ENCODE data around the gene ST3GAL4.
"Not testable (repeated sequence)": the region's sequence is repeated elsewhere in the genome, so short reads cannot be mapped to it uniquely, and the experiment has no call there.

The ST3GAL4 gene

DNA sequence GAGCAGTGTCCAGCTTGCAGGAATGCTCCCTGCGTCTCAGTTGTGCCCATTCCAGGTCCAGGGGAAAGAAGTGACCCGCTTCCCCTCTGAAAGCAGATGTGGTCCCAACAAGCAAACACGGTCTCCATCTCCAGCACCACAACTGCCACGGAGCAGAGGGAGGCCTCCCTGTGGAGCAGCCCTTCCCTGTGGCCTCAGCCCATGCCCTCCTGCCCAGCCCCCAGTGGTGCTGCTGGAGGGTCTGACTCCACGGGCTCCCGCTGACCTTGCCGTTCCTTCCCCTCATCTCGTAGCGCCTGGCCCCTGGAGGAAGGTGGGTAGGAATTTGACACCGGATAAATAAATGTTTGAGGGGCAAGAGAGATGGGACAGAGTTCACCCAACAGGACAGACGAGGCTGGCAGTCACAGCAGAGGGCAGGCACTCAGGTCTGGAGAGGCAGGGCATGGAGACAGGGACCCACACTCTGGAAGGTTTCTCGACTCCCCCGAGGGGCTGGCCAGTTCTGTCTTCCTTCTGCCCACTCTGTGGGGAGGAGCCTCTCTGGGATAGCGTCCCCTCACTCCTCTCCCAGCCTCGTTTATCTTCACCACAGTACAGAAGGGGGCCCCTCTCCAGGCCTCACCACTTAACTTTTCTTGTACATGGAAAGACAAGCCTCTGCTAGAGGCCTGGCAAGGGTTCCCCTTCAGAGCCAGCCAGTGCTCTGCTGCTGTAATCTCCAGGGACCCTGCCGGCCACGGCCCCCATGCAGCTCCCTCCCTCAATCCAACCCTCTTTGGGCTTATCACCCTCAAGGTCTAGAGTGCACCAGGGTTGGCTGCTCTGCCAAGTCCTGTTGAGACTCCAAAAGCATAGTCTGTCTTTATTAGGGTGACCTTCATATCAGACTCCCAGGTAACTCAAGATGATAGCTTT, 7.5 kb upstream of the ST3GAL4 start:
- DNase-seq: no peak

DNA sequence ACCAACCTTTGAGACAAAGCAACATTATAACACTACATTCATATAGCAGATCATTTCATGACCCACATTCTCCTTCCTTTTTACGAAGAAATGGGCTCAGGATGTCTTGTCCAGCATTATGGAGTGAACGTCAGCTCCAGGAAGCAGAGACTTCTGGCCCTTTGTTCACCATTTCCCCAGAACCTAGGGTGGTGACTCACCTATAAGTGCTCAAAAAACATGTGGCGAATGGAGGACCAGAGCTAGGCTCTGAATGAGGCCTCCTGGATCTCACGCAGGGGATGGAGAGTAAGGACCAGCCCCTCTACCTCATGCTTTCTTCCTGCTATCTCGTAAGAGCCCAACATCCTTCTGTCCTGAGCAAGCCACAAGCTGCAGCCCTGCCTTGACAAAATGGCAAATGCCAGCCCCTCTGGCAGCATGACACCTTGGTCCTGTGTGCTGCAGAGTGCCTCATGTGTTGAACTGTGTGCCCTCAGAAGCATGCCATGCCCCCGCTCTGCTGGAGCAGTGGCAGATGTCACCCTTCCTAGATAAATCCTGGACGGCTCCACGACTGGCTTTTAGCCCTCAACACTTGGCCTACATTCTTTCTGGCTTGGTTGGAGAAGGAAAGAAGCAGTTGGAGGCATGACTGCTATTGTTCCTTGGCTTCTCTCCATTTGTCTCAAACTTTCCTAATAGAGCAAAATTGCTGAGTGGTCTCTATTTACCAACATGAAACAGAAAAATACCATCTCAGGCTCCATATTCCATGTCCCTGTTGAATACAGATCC, 6.5 kb upstream of the ST3GAL4 start:
- DNase-seq: no peak

DNA sequence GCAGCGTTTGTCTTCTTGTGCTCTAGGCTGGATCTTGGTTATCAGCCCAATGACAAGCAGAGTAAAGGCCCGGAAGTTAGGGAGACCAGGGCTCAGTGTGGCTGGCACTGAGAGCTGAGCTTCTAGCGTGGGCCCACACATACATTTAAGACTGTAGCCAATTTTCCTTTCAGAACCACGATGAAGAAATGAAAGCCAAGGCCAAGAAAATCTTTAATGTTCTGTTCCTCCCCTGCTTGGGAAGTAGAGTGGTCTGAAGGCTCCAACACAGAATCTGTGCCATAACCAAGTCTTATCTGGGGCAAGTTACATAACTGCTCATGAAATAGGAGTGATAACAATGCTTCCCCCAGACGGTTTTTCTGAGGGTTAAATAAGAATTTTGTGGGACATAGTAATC, 4.7 kb upstream of the ST3GAL4 start:
- no peak for DNase-seq

DNA sequence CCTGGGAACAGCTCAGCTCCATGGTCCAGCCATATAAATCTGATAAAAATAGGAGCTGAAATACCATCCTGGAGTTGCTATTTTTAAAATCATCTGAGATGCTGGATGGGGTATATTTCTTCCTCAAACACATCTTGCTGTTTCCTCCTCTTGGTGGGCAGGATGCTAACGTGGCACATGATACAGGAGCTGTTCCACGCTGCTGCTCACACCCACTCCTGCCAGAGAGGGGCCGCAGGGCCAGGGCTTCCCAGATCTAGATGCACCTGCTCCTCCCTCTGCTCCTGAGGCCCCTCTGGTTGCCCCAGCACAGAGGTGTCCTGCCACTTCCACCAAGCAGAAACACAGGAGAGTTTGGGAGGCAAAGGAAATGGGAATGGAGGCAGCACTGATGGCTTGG, 3.3 kb upstream of the ST3GAL4 start:
- no peak for DNase-seq

DNA sequence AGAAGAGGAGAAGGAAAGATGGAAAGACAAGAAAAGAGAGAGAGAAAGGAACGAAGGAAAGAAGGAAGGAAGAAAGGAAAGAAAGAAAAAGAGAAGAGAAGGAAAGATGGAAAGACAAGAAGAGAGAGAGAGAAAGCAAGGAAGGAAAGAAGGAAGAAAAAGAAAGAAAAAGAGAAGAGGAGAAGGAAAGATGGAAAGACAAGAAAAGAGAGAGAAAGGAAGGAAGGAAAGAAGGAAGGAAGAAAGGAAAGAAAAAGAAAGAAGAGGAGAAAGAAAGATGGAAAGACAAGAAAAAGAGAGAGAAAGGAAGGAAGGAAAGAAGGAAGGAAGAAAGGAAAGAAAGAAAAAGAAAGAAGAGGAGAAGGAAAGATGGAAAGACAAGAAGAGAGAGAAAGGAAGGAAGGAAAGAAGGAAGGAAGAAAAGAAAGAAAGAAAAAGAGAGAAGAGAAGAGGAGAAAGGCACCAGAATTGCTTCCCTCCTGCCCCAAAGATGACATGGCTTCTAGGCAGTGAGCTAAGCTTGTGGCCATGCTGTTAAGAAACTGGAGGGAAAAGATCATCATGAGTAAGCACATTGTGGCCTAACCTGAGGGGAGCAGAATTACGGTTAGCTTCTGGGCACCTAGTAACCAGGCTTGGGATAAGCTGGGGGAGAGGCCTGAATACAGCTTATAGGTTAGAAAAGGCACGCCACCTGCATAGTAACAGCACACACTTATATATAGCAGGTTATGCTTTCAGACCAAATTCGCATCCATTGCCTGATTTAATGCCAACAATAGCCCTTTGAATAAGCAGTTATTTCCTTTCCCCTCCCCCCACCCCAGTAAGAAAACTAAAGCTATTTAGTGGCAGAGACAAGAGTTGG, 2.3 kb upstream of the ST3GAL4 start:
- DNase-seq: no peak

DNA sequence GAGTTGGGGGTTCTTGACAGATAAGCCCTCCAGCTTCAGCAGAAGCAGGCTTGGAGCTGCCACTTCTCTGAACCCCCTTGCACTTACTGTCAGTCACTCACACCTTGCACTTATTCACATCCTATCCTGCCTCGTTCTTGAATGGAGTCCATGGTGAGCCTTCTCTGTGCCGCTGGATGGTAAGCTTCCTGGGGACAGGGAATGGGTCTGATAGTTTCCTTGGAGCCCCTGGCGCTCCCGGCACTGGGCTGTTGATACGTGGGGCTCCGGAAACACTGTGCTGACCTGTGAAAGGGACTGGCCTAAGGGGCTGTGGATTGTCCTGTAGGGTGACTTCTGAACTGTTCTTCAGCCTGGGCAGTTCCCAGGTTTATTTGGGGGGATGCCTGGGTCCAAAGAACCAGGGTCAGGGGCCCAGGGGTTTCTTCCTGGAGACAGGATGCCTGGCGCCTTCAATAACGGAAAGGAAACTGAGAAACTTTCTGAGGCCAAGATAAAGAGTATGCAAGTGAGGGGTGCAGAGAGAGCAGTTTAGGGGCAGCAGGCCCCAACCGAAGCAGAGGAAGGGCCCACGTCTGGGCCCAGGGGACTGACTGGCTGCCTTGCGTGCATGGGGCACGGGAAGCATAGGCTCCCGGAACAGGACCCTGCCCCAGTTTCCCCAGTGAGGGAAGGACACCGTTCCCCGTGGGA, 709 bp upstream of the ST3GAL4 start:
- peak; percentile 14 for DNase-seq

DNA sequence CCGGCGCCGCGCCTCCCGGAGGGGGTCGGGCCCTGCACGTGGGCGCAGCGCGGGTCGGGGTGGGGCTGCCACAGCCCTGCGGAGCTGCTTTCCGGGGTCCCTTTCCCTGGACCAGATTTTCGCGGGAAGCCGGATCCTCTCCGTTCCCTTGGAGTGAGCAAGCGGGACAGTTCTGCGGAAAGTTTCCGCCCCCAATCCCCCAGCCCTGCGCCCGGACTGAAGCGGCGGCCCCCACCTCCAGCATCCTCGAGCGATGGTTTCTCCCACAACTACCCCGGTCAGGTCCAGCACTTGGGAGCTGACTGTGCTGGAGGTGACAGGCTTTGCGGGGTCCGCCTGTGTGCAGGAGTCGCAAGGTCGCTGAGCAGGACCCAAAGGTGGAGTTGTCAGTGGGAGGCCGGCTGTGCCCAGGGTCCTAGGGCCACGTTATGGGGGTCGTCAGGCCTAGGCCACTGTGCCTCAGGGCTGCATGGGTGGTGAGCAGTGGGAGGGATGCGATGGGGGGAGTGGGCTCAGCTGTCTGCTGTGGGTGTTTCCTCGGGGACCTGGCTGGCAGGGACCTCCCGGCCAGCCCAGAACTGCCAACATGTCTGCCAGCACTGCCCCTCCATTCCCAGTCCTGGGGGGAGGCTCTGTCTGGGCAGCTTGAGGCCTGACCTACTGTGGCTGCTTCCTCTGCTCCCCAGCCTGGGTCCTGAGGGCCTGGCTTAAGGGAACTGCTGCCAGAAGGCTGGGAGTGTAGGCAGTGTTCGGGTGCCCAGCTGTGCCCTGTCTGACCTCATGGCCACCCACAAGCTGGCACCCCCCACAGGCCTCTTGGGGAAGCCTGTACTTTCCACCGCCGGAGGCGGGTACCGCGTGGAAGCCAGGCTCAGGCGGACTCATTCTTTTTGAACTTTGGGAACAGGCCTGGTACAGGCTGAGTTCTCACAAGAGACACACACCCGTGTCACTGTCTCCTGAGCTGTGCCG, 726 bp downstream of the ST3GAL4 start:
- DNase-seq: no peak

DNA sequence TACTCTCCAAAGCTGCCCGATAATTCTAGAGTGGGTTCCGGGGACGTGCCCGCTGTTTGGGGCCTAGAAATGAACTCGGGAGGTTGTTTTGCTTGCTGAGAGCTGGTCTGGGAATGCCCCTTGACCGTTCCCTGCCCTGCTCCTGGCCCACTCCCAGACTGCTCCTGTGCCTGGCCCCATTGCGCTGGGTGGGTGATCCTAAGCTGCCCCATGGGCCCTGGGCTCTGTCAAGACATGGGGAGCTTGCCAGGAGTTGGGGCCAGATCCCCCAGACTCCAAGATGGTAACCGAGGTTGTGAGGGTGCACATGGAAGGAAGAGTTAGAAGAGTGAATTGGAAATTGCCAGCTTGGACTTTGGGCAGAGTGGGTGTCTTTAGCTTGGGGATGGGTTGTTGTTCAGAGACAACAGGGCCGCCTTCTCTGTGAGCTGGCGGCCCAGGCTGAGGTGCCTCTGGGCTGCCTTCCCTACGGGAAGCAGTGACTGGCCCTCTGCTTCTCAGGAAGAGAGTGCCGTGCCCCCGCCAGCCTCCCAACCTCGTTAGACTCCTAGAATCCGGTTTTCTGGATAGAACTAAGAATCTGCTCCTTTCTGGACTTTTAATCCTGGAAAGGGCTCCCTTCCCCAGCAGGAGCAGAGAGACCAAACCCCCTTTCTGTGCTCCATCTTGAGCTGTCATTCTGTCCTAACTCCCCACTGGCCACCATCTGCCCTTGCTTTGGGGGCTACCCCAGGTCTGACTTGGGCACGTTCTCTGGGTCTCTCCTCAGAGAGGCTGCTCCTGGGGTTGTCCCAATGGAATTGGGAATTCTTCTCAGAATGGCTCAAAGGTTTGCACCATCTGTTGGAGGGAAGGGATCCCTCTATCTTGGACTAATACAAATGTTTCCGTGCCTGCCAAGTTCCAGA, 1.8 kb downstream of the ST3GAL4 start:
- DNase-seq: no peak

DNA sequence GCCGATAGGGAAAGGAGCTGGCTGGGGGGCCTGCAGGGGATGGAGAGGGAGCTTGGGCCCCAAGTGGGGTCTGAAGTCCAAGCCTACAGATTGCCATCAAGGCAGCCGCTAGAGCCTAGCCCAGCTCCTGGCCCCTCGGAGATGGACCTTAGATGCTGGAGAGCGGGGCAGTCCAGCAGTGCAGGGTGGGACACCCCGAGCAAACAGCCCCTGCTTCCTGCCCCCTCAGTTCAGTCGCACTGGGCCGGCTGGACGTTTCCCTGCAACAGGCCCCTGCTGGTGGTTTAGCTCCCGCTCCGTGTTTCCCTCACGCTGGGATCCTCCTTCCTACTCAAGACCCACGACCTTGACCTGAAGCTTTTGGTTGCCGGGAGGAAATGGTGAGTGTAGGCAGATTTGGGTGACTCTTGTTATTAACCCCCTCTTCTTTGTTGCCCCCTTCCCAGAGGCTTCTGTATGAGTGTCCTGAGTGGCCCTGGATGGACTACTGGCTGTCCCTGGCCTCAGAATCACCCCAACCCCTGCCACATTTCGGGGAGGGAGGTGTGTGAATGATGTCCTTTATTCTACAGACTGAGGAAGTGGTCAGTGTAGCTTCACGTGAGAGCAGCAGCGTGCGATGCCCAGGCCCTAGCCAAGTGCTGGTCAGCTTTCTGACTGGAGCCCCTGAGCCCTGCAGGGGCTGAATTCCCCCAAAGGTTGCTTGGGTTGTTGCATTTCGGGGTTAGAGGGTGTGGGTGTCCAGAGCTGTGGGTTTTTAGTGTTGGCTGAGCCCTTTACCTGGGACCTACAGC, 2.7 kb downstream of the ST3GAL4 start:
- no peak for DNase-seq

DNA sequence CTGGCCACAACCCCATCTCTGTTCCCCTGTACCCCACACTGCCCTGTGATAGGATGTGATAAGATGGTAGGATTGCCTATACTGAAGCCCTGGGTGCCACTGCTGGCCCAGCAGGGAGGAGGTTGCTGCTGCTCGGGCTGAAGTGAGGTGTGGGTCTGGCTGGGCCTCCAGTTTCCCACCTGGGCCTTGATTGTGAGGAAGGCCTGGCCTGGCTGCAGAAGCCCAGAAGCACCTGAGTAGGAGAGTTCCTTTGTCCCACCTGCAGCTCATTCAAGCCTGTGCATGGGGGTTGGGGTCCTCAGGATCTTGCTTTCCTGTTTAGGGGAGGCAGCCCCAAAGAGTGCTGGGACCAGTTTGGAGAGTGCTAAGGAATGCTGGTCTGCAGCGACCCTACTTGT, 3.3 kb downstream of the ST3GAL4 start:
- DNase-seq: no peak

DNA sequence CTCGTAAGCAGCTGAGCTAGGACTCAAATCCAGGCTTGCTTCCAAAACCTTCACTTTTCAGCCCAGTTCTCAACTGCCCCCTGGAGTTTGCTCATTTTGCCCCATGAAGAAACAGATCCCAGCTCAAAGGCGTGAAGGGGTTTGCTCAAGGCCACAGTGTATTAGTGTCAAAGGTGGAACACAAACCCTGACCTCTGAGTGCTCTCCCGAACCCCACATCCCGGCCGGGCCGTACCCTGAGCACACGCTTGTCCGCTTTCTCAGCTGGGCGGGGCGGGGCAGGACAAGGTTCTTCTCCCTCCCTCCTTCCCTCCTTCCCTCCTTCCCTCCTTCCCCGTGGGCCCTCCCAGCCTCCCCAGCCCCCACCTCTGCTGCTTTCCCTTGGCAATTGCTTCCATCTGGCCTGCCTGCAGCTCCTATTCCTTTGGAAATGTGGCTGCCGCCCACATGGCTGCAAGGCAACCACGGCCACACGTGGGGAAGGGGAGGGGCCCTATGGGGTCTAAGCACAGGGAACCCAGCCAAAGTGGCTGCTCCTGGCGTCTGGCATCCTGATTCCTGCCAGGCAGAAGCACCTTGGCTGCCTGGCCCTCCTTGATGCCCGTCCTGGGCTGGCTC, 4.1 kb downstream of the ST3GAL4 start:
- DNase-seq: no peak

DNA sequence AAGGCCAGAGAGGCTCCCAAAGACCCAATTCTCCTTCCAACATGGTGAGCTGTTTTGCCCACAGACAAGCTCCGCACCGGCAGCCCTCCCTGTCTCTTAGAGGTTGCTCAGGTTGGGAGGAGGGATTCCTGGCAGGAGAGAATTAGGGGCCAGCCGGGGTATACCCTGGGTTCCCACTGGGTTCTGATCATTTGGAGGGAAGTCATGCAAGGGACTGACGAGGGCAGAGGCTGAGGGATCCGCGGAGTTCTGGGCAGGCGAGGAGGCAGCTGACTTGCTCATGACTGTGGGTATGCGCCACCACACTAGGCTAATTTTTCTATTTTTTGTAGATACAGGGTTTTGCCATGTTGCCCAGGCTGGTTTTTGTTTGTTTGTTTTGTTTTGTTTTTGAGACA, 4.6 kb downstream of the ST3GAL4 start:
- no peak for DNase-seq

DNA sequence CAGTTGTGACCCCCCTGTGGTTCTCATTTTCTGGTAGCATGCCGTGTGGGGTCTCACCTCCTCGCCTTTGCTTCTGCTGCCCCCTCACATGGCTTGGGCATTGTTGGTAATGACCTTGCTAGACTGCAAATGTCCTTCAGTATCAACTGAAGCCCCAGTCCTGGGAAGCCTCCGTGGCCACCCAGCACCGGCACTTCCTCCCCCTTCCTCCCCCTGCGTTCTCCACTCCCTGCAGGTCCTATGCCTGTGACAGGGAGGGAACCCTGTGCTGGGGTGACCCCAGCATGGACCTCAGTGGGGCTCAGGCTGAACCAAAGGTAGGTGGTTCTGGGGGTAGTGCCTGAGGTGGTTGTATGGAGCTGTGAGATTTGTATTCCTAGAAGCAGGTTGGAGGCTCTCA, 5.9 kb downstream of the ST3GAL4 start:
- no peak for DNase-seq

DNA sequence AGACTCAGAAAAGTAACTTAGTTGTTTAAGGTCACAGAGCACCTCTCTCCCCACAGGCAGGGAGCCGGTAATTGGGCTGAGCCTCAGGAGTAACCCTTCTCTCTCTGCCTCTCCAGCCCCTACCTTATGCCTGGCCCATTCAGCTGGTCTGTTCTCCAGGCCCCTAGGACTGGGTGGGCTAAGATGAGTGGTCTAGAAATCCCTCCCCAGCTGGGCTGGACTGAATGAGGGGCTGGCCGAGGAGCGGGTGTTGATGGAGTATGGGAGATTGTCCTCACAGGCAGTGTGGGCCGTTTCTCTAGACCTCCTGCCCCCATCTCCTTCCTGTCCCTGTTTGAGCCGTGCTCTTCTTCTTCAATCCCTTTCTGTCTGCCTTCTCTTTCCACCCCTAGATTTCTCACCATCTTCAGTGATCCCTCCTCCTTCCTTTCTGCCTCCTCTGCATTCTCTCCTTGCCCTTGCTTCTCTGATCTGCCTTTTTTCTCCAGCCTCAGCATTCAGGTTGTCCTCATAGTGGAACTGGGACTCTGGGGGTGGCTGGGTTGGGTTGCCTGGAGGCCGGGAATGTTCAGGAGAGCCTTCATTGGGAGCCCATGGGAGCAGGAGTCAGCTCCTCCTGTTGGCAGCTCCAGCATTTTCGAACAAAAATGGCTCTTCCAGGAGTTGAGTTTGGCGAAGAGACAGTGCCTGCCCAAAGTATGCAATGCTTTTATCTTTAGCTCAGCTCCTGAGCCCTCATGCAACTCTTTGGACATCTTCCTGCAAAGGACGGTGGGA, 7.6 kb downstream of the ST3GAL4 start:
- no peak for DNase-seq

DNA sequence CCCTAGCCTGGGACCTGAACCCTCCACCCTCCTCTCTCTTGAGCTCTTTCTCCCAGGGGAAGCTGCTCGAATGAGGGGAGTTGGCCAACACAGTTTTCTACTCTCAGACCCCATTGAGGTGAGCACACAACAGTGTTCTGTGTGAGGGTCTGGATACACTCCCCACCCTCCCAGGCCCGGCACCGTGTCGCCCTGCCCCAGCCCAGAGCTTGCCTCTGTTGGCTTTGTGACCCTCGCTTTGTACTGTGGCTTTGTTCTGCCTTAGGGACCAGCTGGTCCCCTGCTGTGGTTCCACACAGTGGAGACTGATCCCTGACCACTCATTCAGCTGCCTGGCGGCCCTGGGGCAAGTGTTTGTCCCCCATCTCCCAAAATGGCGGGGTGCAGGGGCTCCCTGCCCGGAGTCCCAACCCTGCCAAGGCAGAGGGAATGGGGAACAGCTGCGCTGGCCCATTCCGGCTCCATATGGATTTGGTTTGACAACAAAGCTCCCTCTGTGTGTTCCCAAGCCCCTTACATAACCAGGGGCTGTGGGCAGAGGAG, 8.3 kb downstream of the ST3GAL4 start:
- DNase-seq: no peak

DNA sequence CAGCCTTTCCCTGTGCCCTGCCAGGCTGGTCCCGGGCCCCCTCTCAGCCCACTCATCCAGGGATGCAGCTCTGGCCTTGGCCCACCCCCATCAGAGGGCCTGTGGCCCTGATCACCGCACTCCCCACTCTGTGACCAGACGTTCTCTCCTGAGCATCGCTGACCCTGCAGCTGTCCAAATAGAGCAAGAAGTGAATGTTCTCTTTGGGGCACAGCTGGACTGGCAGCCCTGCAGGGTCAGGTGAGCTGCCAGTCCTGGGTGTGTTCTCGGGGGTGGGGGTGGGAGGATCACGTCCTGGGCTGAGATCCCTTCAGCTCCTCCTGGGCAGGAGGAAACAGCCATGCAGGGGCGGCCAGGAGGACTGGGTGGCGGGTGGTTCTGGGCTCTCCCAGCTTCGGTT, 9.2 kb downstream of the ST3GAL4 start:
- DNase-seq: not testable (repeated sequence)

DNA sequence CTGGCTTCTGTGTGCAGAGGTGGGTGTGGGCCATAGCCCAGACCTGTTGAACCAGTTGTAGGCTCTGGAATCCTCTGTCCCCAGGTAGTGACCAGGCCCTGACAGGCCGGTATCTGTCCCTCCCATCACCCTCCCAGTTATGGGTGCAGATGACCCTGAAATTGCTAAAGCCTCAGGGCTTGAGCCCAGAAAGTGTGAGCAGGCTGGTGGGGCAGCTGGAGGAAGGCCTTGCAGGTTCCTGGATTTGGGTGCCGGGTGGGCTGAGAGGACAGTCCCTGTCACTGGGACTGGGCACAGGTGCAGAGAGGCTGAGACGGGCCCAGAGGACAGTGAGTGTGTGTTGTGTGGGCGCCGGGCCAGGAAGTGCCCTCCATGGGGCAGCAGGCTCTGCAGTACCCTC, 10.0 kb downstream of the ST3GAL4 start:
- DNase-seq: not testable (repeated sequence)

Data from CD4-positive, alpha-beta T cell treated with Interleukin-6 for 4 hours (primary cell).